Esophagus muscularis mucosa (tissue), 3 donors: ENCODE measurements around the gene PITPNM3.

Experiments used
- POLR2A ChIP-seq: fragments of 450-650 bp; IDR thresholded peaks from one replicate; pipeline ENCODE4 v1.6.1; 2017; ENCODE audit warnings: antibody characterized with exemption, moderate library complexity, mild to moderate bottlenecking, low read depth
- POLR2AphosphoS5 ChIP-seq, 2 donors: sonication (generic); formaldehyde crosslinking; IDR thresholded peaks; one replicate each; pipeline ENCODE4 v1.6.1; 2017; ENCODE audit warnings: antibody characterized with exemption in 2 of 2
- TF ChIP-seq, protein P1 (sequence below), 3 experiments: fragments of 200-600 bp in 2 of 3; fragments of 450-650 bp in 1 of 3; sonication (generic) in 2 of 3; IDR thresholded peaks; one replicate each; pipeline ENCODE4 v1.5.1; 2017 to 2019; ENCODE audit warnings: antibody characterized with exemption in 3 of 3, mild to moderate bottlenecking in 2 of 3, moderate library complexity in 1 of 3

DNA sequence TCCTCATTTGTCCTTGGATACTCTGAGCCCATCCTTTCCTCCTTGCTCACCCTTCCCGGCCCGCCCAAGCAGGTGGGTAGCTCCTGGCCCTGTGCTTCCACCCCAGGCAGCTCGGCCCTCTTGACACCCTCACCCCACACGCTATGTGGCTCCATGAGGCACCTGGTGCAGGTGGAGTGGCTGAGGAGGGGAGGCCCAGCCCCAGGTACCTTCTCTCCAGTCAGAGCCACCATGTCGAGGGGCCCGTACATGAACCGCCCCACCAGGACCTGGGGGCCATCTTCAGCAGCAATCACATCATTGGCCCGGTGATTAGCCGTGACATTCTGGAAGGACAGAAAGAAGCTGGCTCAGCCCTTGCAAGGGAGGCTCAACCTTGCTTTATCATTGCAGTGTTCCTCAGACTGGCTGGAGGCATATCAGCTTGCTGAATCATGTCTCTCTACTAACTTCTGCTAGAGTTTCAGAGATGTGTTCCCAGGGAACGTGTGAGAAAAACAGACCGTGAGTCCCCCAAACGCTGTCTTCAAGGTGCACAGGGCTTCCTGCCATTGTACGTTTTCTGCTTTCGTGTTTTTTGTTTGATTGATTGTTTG is 91.8 kb downstream of the PITPNM3 start:
- TF ChIP-seq POLR2AphosphoS5 (IDR thresholded peaks at IDR 0.05) (no peak), POLR2A (no peak)
- TF ChIP-seq, protein P1, sequence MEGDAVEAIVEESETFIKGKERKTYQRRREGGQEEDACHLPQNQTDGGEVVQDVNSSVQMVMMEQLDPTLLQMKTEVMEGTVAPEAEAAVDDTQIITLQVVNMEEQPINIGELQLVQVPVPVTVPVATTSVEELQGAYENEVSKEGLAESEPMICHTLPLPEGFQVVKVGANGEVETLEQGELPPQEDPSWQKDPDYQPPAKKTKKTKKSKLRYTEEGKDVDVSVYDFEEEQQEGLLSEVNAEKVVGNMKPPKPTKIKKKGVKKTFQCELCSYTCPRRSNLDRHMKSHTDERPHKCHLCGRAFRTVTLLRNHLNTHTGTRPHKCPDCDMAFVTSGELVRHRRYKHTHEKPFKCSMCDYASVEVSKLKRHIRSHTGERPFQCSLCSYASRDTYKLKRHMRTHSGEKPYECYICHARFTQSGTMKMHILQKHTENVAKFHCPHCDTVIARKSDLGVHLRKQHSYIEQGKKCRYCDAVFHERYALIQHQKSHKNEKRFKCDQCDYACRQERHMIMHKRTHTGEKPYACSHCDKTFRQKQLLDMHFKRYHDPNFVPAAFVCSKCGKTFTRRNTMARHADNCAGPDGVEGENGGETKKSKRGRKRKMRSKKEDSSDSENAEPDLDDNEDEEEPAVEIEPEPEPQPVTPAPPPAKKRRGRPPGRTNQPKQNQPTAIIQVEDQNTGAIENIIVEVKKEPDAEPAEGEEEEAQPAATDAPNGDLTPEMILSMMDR (IDR thresholded peaks at IDR 0.05) = no peak
